ENCODE data around the gene TMEM163. TPM values are rescaled to one million over a fixed set of nuclear protein-coding genes. Genes with fewer than 3 reads are reported as not detected.
"Not testable (repeated sequence)": the region's sequence is repeated elsewhere in the genome, so short reads cannot be mapped to it uniquely, and the experiment has no call there.

The TMEM163 gene
- total RNA-seq, 2 donors from 2014 or later, result 0.16 TPM; not detected in 1

GRCh38 chr2:134567666-134568065, 151.1 kb downstream of the TMEM163 start:
- no peak for DNase-seq (ENCODE audit: low spot score in 2 of 2)
- H3K36me3 Mint-ChIP-seq, result no peaks in the 10 kb centered on the region
- no peak for ATAC-seq
- H3K27ac Mint-ChIP-seq, result no peak overlapping the region
- no peaks in the 10 kb centered on the region for H3K9me3 Mint-ChIP-seq

GRCh38 chr2:134564955-134565354, 153.8 kb downstream of the TMEM163 start:
- H3K27ac Mint-ChIP-seq, result not testable (repeated sequence)

DNA sequence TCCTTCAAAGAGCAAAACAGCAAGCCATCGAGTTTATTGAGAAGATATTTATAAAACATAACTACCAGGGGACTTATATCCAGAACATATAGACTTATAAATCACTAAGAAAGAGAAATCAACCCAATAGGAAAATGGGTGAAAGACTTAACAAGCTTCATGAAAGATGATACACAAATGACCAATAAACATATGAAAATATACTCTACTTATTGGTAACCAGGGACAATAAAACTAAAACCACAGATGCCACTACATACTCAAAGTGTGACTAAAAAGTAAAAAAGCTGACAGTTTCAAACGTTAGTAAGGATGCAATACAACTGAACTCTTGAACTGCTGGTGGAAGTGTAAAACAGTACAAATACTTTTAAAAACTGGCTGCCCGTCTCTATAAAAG, 154.3 kb downstream of the TMEM163 start:
- Mint-ChIP-seq H3K27ac (no peak overlapping the region), H3K36me3 (no peaks in the 10 kb centered on the region), H3K9me3 (no peaks in the 10 kb centered on the region)
- DNase-seq (ENCODE audit: low spot score in 2 of 2) (no peak), ATAC-seq (peak in 1 of 2 donors; percentile 84)

More at GRCh38 chr2:134564955-134565354, 153.8 kb downstream of the TMEM163 start:
- H3K9me3 Mint-ChIP-seq; DNase-seq (ENCODE audit: low spot score in 2 of 2); H3K36me3 Mint-ChIP-seq: not testable (repeated sequence)
- peak in 1 of 2 donors; percentile 48 for ATAC-seq

- H3K9me3 Mint-ChIP-seq, result no peaks in the 10 kb centered on the region
- H3K27ac Mint-ChIP-seq, result no peak overlapping the region
- H3K36me3 Mint-ChIP-seq, result no peaks in the 10 kb centered on the region
- DNase-seq (ENCODE audit: low spot score in 2 of 2) (no peak), ATAC-seq (no peak)
Observed at GRCh38 chr2:134558208-134558830, 160.5 kb downstream of the TMEM163 start.

- DNase-seq (ENCODE audit: low spot score in 2 of 2) (no peak), ATAC-seq (no peak)
- H3K27ac Mint-ChIP-seq, result no peak overlapping the region
- no peaks in the 10 kb centered on the region for H3K9me3 Mint-ChIP-seq
- H3K36me3 Mint-ChIP-seq, result no peaks in the 10 kb centered on the region
Observed at GRCh38 chr2:134555411-134555810, 163.4 kb downstream of the TMEM163 start.

GRCh38 chr2:134553657-134554056, 165.1 kb downstream of the TMEM163 start:
- DNase-seq (ENCODE audit: low spot score in 2 of 2) (no peak), ATAC-seq (no peak)
- no peaks in the 10 kb centered on the region for H3K9me3 Mint-ChIP-seq
- no peaks in the 10 kb centered on the region for H3K36me3 Mint-ChIP-seq
- no peak overlapping the region for H3K27ac Mint-ChIP-seq

DNA sequence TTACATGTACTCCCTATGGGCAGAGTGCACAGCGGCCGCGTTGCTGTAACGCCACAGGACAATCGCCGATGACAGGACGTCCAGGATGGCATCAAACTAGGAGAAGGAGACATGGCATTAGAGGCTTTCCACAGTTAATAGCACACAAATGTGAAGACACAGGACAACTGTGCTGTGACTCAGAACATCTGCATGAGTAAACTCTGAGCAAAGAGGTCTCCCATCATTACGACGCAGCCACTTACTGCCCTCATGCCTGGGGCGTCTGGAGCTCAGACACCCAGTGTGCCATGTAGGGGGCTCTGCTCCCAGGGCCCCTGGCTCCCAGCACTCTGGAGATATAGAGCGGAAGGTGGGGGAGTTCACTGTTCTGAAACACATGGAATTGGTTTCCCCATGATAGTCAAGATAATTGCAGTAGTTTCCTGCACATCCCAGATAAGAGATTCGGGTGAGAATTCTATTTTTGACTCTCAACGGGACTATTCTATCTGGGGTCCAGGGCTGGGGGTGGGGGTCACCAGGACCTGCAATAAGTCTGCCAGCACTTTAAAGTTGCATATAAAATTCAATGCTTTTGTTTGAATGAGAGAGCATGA, 168.1 kb downstream of the TMEM163 start:
- no peak for ATAC-seq
- Mint-ChIP-seq H3K36me3 (no peaks in the 10 kb centered on the region), H3K9me3 (no peaks in the 10 kb centered on the region), H3K27ac (no peak overlapping the region)
- DNase-seq (ENCODE audit: low spot score in 2 of 2), result no peak

GRCh38 chr2:134549104-134549503, 169.7 kb downstream of the TMEM163 start:
- H3K27ac Mint-ChIP-seq, result no peak overlapping the region
- no peak for ATAC-seq
- no peaks in the 10 kb centered on the region for H3K36me3 Mint-ChIP-seq
- DNase-seq (ENCODE audit: low spot score in 2 of 2), result no peak
- no peaks in the 10 kb centered on the region for H3K9me3 Mint-ChIP-seq

- no peaks in the 10 kb centered on the region for H3K9me3 Mint-ChIP-seq
- no peaks in the 10 kb centered on the region for H3K36me3 Mint-ChIP-seq
- H3K27ac Mint-ChIP-seq, result no peak overlapping the region
- ATAC-seq, result no peak
- no peak for DNase-seq (ENCODE audit: low spot score in 2 of 2)
Observed at GRCh38 chr2:134540990-134541389, 177.8 kb downstream of the TMEM163 start.

GRCh38 chr2:134539981-134540380, 178.8 kb downstream of the TMEM163 start:
- H3K36me3 Mint-ChIP-seq, result no peaks in the 10 kb centered on the region
- ATAC-seq (no peak), DNase-seq (ENCODE audit: low spot score in 2 of 2) (no peak)
- H3K9me3 Mint-ChIP-seq, result no peaks in the 10 kb centered on the region
- H3K27ac Mint-ChIP-seq, result no peak overlapping the region

- DNase-seq (ENCODE audit: low spot score in 2 of 2) (no peak), ATAC-seq (no peak)
- H3K27ac Mint-ChIP-seq, result no peak overlapping the region
- no peaks in the 10 kb centered on the region for H3K36me3 Mint-ChIP-seq
- H3K9me3 Mint-ChIP-seq, result no peaks in the 10 kb centered on the region
Observed at GRCh38 chr2:134537702-134538101, 181.1 kb downstream of the TMEM163 start.

DNA sequence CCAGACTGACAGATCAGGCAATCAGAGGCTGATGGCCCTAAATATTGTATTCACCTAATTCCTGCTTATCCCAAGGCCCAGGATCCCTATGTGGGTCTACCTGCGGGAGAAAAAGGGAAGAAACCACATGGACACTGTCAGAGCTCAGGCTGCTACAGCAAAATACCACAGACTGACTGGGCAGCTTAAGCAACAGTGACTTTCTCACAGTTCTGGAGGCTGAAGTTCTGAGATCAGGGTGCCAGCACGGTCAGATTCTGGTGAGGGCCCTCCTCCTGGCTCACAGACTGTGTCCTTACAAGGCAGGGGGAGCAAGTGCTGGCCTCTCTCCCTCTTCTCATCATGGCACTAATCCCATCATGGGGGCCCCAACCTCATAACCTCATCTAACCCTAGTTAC, 181.7 kb downstream of the TMEM163 start:
- DNase-seq (ENCODE audit: low spot score in 2 of 2) (no peak), ATAC-seq (no peak)
- Mint-ChIP-seq H3K27ac (no peak overlapping the region), H3K9me3 (no peaks in the 10 kb centered on the region), H3K36me3 (no peaks in the 10 kb centered on the region)

DNA sequence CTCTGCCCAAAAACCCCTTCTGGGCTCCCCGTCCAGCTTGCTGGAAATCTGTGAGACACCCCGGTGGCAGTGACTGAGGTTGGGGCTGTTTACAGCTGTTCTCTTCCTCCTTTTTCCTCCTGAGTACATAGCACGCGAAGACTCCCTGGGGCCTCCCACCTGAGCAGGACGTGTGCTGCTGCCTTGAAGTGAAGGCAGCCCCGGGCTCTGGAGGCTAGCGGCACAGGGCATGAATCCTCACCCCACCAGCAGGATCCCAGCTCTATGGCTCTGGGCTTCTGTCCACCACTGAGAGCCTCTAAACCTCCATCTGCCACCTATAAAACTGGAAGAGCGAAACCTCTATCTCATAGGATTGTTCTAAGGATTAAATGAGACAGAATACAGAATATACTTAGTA, 182.5 kb downstream of the TMEM163 start:
- no peaks in the 10 kb centered on the region for H3K36me3 Mint-ChIP-seq
- ATAC-seq (no peak), DNase-seq (ENCODE audit: low spot score in 2 of 2) (no peak)
- H3K9me3 Mint-ChIP-seq, result no peaks in the 10 kb centered on the region
- H3K27ac Mint-ChIP-seq, result no peak overlapping the region

DNA sequence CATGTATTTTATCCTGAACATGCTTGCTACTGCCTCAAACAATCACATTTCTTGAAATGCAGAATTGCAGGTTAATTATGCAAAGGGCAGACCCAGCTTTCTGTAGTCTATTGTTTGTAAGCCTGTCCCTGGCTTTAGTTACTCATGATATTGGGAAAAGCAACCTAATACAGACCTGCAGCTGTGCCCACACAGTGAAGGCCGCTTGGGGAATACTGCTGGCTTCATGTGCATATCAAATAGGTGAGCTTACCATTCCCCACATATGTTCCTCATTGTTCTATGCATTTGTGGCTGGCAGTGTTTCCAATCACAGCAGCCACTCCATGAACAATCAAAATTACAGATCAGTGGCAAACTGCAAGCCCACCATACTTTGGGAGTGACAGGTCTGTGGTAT, 186.3 kb downstream of the TMEM163 start:
- H3K9me3 Mint-ChIP-seq, result no peaks in the 10 kb centered on the region
- no peak for ATAC-seq
- DNase-seq (ENCODE audit: low spot score in 2 of 2), result no peak
- no peak overlapping the region for H3K27ac Mint-ChIP-seq
- H3K36me3 Mint-ChIP-seq, result no peaks in the 10 kb centered on the region

GRCh38 chr2:134527381-134527780, 191.4 kb downstream of the TMEM163 start:
- H3K27ac Mint-ChIP-seq, result no peak overlapping the region
- H3K36me3 Mint-ChIP-seq, result no peaks in the 10 kb centered on the region
- no peak for ATAC-seq
- no peak for DNase-seq (ENCODE audit: low spot score in 2 of 2)
- no peaks in the 10 kb centered on the region for H3K9me3 Mint-ChIP-seq

DNA sequence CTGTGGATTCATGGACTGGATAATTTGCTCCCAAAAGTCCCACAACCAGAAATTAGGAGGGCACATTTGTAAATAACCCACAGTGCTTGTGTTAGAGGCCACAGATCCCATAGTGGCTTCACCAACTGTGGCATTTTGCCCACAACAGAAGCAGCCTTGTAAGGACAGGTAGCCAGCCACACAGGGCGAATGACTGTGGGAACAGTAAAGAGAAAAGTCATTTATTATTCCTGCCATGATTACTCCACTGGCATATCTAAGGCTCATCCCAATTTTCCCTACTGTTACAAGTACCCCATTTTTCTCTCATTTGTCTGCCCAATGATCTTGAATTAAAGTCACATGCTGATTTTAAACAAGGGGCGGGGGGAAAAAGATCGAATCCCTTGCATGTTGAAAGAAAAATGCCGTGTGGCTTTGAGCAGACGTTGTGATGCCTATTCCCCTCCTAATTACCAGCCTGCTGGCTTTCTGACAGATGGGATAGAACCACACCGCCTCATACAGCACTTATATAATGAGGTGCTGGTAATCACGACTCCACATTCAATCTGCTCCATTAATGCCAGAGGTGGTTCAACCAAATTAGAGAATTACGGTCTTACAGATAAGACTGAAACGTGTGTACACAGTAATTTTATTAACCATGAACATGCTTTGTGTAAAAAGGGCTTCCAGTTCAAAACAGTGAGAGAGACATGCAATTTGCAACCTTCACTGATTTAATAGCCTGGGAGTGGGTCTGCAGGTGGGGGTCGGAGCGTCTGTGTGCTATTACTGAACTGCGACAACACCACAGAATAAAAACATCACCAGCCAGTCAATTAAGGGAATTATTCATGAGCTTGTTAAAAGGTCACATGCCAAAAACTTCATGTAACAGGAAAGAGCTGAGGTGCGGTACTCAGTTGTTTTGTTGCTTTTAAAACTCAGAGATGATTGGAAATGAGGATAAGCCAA, 196.0 kb downstream of the TMEM163 start:
- no peaks in the 10 kb centered on the region for H3K9me3 Mint-ChIP-seq
- H3K27ac Mint-ChIP-seq, result no peak overlapping the region

GRCh38 chr2:134518101-134518500, 200.7 kb downstream of the TMEM163 start:
- Mint-ChIP-seq H3K36me3 (no peaks in the 10 kb centered on the region), H3K27ac (no peak overlapping the region), H3K9me3 (no peaks in the 10 kb centered on the region)
- no peak for ATAC-seq
- DNase-seq (ENCODE audit: low spot score in 2 of 2), result no peak

More for the DNA sequence above, 196.0 kb downstream of the TMEM163 start:
- H3K36me3 Mint-ChIP-seq, result no peaks in the 10 kb centered on the region
- ATAC-seq (no peak), DNase-seq (ENCODE audit: low spot score in 2 of 2) (no peak)
